ENCODE results near the gene CD55. TPM values are rescaled to one million over a fixed set of nuclear protein-coding genes. Genes with fewer than 3 reads are reported as not detected.
"Not testable (repeated sequence)": the region's sequence is repeated elsewhere in the genome, so short reads cannot be mapped to it uniquely, and the experiment has no call there.

Gene CD55
- total RNA-seq, 1 experiment from 2014 or later = 75.4 TPM

- no TSS peak for BruUV-seq (replicated peaks)
- H3K27me3 ChIP-seq (ENCODE audit: insufficient read depth, low read length) = no peaks in the 10 kb centered on the region
- ATAC-seq = no peak
- H3K36me3 ChIP-seq (ENCODE audit: control insufficient read depth in 1 of 2, insufficient read depth in 2 of 2, low read length in 2 of 2) = peaks cover 0 to 5% of the 10 kb centered on the region in 2 experiments; a peak in 2 of 4 replicates
- no peak for DNase-seq (ENCODE audit: low read depth, low spot score)
- peaks cover 10% of the 10 kb centered on the region for H3K79me2 ChIP-seq (ENCODE audit: insufficient read depth, low read length)
- CTCF ChIA-PET = no interaction called here
- RAD21 ChIA-PET (ENCODE audit: low non-redundant PET in 1 of 2, low total read pairs in 2 of 2, uncharacterized antibody in 2 of 2, unreplicated experiment in 2 of 2) = no interaction called here
- no peak for TF ChIP-seq ZFX (IDR thresholded peaks at IDR 0.05)
- TF ChIP-seq CBX3 (IDR thresholded peaks at IDR 0.05; ENCODE audit: low read depth) = no peak
- TF ChIP-seq ATF3 (IDR thresholded peaks at IDR 0.05) = no peak
- TF ChIP-seq REST (IDR thresholded peaks at IDR 0.05; ENCODE audit: low read depth) = no peak
- no peak for TF ChIP-seq ZNF274 (IDR thresholded peaks at IDR 0.05; ENCODE audit: low read depth, low read length)
- TF ChIP-seq CEBPB (IDR thresholded peaks at IDR 0.05; ENCODE audit: low read depth) = no peak
- TF ChIP-seq POLR2AphosphoS5 (IDR thresholded peaks at IDR 0.05; ENCODE audit: low read depth, low read length) = no peak
- TF ChIP-seq TCF7L2 (IDR thresholded peaks at IDR 0.05; ENCODE audit: borderline replicate concordance, extremely low read depth, insufficient read depth, insufficient read length) = no peak
- no peak for TF ChIP-seq ZBTB33 (IDR thresholded peaks at IDR 0.05; ENCODE audit: extremely low read depth, insufficient replicate concordance, low read length)
- no peak for TF ChIP-seq MAX (IDR thresholded peaks at IDR 0.05)
- TF ChIP-seq SRF (IDR thresholded peaks at IDR 0.05; ENCODE audit: low read depth) = no peak
- TF ChIP-seq EGR1 (IDR thresholded peaks at IDR 0.05; ENCODE audit: low read depth) = no peak
- no peak for TF ChIP-seq YY1 (IDR thresholded peaks at IDR 0.05; ENCODE audit: extremely low read depth, insufficient replicate concordance, low read depth, low read length)
- TF ChIP-seq JUND (IDR thresholded peaks at IDR 0.05) = no peak
- no peak for TF ChIP-seq SP1 (IDR thresholded peaks at IDR 0.05; ENCODE audit: low read depth)
- TF ChIP-seq ELF1 (IDR thresholded peaks at IDR 0.05; ENCODE audit: borderline replicate concordance, low read depth) = no peak
- H4K20me1 ChIP-seq (ENCODE audit: insufficient read depth) = no peaks in the 10 kb centered on the region
- no peak overlapping the region for H2AFZ ChIP-seq (ENCODE audit: low read depth, low read length, poor library complexity, severe bottlenecking)
- no peak overlapping the region for H3K27ac ChIP-seq (ENCODE audit: low read depth, low read length)
- POLR2A ChIA-PET = no interaction called here
- intact Hi-C loops (cut with micrococcal nuclease) = no loop called here
- H3K9me2 ChIP-seq (ENCODE audit: insufficient read depth) = no peaks in the 10 kb centered on the region
- H3K9ac ChIP-seq (ENCODE audit: low read length) = no peak overlapping the region
- H3K9me3 ChIP-seq (ENCODE audit: control insufficient read depth in 1 of 2, insufficient read depth in 1 of 2, low read depth in 1 of 2, low read length in 2 of 2) = no peaks in the 10 kb centered on the region
- no peak overlapping the region for H3K4me3 ChIP-seq (replicated peaks in 1 of 2; ENCODE audit: low read depth in 1 of 2, low read length in 2 of 2)
- no peak overlapping the region for H3K4me2 ChIP-seq (ENCODE audit: low read length)
- peaks cover 13 to 27% of the 10 kb centered on the region in 2 experiments; a peak in 3 of 4 replicates for H3K4me1 ChIP-seq (ENCODE audit: control insufficient read depth in 1 of 2, insufficient read depth in 2 of 2, low read length in 2 of 2)
Observed at GRCh38 chr1:207319199-207319598, 2.3 kb upstream of the CD55 start.

GRCh38 chr1:207320105-207320504, 1.4 kb upstream of the CD55 start:
- H3K4me3 ChIP-seq (replicated peaks in 1 of 2; ENCODE audit: low read depth in 1 of 2, low read length in 2 of 2); H4K20me1 ChIP-seq (ENCODE audit: insufficient read depth); DNase-seq (ENCODE audit: low read depth, low spot score); H3K9ac ChIP-seq (ENCODE audit: low read length); BruUV-seq (replicated peaks); RAD21 ChIA-PET (ENCODE audit: low non-redundant PET in 1 of 2, low total read pairs in 2 of 2, uncharacterized antibody in 2 of 2, unreplicated experiment in 2 of 2); H3K27me3 ChIP-seq (ENCODE audit: insufficient read depth, low read length); H3K4me2 ChIP-seq (ENCODE audit: low read length); H3K9me3 ChIP-seq (ENCODE audit: control insufficient read depth in 1 of 2, insufficient read depth in 1 of 2, low read depth in 1 of 2, low read length in 2 of 2); H3K9me2 ChIP-seq (ENCODE audit: insufficient read depth); POLR2A ChIA-PET; H3K27ac ChIP-seq (ENCODE audit: low read depth, low read length); ATAC-seq; H2AFZ ChIP-seq (ENCODE audit: low read depth, low read length, poor library complexity, severe bottlenecking); H3K36me3 ChIP-seq (ENCODE audit: control insufficient read depth in 1 of 2, insufficient read depth in 2 of 2, low read length in 2 of 2); CTCF ChIA-PET: not testable (repeated sequence)
- Histone ChIP-seq H3K4me1 (ENCODE audit: control insufficient read depth in 1 of 2, insufficient read depth in 2 of 2, low read length in 2 of 2) (peaks cover 13 to 27% of the 10 kb centered on the region in 2 experiments; a peak in 3 of 4 replicates), H3K79me2 (ENCODE audit: insufficient read depth, low read length) (peaks cover 13% of the 10 kb centered on the region)
- intact Hi-C loops (cut with micrococcal nuclease) = loop anchor here (10.0 kb wide), 1 partner anchor 115 kb away; no protein-coding TSS in a partner anchor
